GM21381 (cell line): ENCODE measurements around the gene OPN1MW2.
"Not testable (repeated sequence)": the region's sequence is repeated elsewhere in the genome, so short reads cannot be mapped to it uniquely, and the experiment has no call there.

Source experiments
- ATAC-seq: cut with Tn5 transposase; IDR thresholded peaks from one replicate; pipeline ENCODE4 v1.9.1; 2021; ENCODE audit warnings: mild to moderate bottlenecking, moderate library complexity; ENCODE audit not compliant: unreplicated experiment

The OPN1MW2 gene

GRCh38 chrX:154263072-154263471 lies 43.5 kb downstream of the OPN1MW2 start:
- ATAC-seq, result not testable (repeated sequence)

GRCh38 chrX:154269245-154269644 lies 49.7 kb downstream of the OPN1MW2 start:
- not testable (repeated sequence) for ATAC-seq
